Pulmonary artery endothelial cell (primary cell): Measurements from ENCODE around the gene IQCF5. TPM values are rescaled to one million over a fixed set of nuclear protein-coding genes. Genes with fewer than 3 reads are reported as not detected.
"Not testable (repeated sequence)": the region's sequence is repeated elsewhere in the genome, so short reads cannot be mapped to it uniquely, and the experiment has no call there.

Experiments used
- DNase-seq: peaks from one replicate; pipeline ENCODE4 v3.0.0-alpha.2; 2011; ENCODE audit warnings: low read depth, low spot score
- total RNA-seq: library from RNA; depleted of rRNA; stranded (reverse); fragments of >200 nt; gene quantifications from 2 replicates; pipeline ENCODE4 v1.2.3, GENCODE V29; 2014

Gene IQCF5
- total RNA-seq, 1 donor from 2014 or later, result not detected

DNA sequence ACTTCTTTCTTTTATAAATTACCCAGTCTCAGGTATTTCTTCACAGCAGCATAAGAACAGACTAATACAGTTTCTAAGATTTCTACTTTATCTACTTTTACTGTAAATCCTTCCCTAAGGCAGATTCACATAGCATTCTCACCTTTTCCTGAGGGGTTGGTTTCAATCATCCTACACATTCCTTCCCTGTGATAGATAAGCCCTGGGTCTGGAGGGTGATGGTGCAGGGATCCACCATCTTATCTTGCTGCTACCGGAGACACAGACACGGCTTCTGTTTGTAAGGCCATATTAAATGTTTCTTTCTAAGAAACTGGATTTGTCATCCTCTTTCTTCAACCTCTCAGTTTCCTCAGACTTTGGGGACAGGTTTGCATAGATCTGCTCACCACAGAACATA, 6.1 kb downstream of the IQCF5 start:
- DNase-seq, result no peak

DNA sequence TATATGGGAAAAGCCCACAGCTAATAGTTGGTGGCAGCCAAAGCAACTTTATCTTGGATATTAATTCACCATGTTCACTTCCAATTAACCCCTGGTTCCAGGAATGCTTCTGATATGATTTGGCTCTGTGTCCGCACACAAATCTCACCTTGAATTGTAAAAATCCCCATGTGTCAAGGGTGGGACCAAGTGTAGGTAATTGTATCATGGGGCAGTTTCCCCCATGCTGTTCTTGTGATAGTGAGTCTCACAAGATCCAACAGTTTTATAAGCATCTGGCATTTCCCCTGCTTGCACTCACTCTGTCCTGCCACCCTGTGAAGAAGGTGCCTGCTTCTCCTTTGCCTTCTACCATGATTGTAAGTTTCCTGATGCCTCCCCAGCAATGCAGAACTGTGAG, 6.5 kb downstream of the IQCF5 start:
- not testable (repeated sequence) for DNase-seq

DNA sequence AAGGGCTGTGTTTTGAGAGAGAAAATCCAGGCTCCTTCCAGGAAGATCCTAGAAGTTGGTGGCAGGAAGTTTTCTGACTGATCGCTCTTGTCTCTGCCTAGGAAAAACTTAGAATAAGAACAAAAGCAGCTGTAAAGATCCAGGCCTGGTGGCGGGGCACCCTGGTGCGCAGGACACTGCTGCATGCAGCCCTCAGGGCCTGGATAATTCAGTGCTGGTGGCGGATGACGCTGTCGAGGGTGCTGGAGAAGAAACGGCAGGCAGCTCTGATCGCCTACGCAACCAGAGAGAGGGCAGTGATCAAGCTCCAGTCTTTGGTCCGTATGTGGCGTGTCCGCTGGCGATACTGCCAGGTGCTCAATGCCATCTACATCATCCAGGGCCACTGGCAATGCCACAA, 12.5 kb downstream of the IQCF5 start:
- no peak for DNase-seq

DNA sequence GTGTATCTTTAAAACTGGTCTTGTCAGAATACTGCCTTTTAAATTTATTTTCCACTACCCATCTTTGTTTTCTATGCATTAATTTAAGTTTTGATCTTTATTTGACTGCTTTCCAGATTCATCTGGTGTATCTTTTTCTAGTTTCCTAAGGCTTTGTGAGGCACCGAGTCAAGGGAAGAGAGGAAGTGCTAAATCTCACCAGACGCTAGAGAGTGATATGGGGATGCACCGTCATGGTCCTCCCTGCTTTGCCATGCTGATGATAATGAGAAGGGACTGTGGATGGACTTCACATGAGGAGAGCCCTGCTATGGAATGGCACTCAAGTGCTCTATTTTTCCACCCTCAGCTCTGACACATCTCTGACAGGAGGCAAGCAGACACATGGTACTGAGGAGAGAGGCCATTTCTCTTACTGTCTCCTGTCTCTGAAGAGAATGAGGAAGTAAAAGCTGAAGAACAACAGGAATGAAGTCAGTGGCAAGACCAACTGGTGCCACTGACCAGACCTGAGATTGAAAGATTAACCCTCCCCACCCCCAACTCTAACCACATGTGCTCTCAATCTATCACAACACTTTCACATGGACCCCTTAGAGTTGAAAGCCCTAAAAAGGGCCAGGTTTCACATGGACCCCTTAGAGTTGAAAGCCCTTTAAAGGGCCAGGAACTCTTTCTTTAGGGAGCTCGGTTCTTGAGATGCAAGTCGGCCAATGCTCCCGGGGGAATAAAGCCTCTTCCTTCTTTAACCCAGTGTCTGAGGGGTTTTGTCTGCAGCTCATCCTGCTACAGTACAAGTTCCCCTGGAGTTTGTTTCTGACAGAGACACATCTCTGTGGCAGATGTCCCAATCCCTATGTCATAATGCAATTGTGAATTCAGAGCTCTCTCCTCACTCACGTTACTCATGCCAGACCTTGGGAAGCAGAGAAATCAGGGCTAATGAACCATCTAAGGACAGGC, 14.4 kb downstream of the IQCF5 start, which contains the start of gene IQCF2:
Gene IQCF2, plus strand, starts transcription at position 913 of the 963 bp plus-strand sequence. CDS start 52 bp downstream, outside the sequence.
- no peak for DNase-seq

DNA sequence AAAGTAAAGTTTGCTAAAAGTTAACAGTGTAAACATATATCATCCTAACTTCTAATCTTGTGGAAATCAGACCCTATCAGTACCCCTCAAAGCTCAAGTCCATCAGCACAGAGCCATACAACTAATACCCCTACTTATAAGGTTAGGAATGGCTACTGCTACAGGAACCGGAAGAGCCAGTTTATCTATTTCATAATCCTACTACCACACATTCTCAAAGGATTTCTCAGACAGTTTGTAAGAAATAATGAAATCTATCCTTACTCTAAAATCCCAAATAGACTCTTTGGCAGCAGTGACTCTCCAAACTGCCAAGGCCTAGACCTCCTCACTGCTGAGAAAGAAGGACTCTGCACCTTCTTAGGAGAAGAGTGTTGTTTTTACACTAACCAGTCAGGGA, 20.0 kb downstream of the IQCF5 start:
- not testable (repeated sequence) for DNase-seq

DNA sequence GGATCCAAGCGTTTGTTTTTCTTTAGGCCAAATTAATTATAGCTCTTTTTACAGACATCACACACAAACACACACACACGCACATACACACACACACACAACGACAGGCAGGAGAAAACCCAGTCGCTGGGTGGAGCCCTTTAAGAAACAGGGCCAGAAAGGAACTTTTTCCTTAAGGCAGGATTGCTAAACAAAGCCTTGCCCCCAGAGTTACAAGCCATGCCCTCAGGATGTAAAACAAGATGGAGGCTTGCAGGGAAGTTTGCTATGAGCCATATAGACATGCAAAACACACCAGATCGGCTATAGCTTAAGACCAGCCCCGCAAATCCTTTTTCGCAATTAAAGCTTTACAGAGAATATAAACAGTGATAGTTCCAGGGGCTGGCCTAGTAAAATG, 30.3 kb downstream of the IQCF5 start:
- DNase-seq, result no peak

DNA sequence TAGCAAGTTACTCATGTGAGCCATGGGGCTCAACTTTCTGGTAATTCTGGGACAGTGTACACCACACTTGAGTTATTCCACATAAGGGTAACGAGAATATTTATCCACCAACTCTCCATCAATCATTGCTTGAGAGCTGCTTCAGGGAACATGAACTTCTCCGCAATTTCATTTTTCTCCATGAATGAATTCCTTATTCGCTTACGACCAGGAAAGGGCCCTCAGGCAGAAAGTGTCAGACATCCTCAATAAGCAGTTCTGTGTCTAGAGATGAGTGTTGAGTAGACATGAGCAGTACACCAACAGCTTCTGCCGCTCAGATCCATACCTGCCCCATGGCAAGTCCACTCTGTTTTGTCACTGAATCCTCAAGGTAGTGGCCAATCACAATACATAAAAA, 38.8 kb downstream of the IQCF5 start:
- no peak for DNase-seq

DNA sequence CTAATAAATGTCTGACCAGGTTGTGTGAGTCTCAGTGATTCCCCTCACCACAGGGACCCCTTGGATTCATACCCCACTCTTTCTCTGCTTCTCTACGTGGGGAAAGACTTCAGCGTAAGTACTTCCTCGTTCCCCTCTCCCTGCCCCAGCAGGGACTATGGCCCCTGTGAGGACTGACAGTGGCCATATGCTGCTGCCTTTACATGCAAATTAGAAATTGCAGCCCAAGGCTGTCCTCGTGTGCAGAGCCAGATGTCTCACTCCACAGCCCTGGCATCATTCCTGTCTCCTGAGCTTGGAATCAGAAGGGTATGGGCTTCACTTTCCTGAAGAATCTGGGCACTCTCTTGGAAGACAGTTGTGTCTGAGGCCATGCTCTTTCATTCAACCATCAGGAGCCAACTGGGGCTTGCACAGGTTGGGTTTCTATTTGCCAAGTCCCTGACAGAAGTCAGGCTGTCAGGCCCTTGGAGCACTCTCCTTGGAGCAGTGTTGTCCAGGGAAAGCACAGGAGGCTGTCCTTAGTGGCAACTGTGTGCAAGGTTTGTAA, 44.5 kb downstream of the IQCF5 start:
- no peak for DNase-seq

DNA sequence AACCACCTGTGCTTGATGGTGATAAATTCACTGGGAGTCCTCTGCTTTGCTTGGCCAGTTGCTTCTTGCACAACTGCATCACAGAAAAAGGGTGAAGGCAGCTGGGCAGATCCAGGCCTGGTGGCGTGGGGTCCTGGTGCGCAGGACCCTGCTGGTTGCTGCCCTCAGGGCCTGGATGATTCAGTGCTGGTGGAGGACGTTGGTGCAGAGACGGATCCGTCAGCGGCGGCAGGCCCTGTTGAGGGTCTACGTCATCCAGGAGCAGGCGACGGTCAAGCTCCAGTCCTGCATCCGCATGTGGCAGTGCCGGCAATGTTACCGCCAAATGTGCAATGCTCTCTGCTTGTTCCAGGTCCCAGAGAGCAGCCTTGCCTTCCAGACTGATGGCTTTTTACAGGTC, 45.1 kb downstream of the IQCF5 start:
- DNase-seq, result no peak

DNA sequence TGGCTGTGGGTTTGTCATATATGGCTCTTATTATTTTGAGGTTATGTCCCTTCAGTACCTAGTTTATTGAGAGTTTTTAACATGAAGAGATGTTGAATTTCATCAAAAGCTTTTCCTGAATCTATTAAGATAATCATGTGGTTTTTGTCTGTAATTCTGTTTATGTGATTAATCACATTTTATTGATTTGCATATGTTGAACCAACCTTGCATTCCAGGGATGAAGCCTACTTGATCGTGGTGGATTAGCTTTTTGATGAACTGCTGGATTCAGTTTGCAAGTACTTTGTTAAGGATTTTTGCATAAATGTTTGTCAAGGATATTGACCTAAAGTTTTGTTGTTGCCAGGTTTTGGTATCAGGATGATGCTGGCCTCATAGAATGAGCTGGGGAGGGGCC, 47.1 kb downstream of the IQCF5 start:
- DNase-seq, result no peak

Other genes with a start within 250 kb of the IQCF5 start
- gene TEX264, start 204.3 kb downstream of the IQCF5 start, total RNA-seq, result 29.4 and 31.5 TPM in 2 replicates
- gene GRM2, start 168.5 kb downstream of the IQCF5 start, total RNA-seq, result 0.18 TPM in 1 of 2 replicates, not detected in the other
- gene IQCF6, start 96.4 kb downstream of the IQCF5 start, total RNA-seq, result not detected in 2 replicates
- gene IQCF2, start 14.0 kb downstream of the IQCF5 start, total RNA-seq, result not detected in 2 replicates
- 0.13 TPM in 1 of 2 replicates, not detected in the other for gene IQCF1, start 27.8 kb upstream of the IQCF5 start, total RNA-seq
- 33.2 and 50.7 TPM in 2 replicates for gene RRP9, start 66.3 kb upstream of the IQCF5 start, total RNA-seq
- 10.1 and 11.7 TPM in 2 replicates for gene PARP3, start 66.8 kb upstream of the IQCF5 start, total RNA-seq
- 0.07 TPM in 2 replicates for gene GPR62, start 79.8 kb upstream of the IQCF5 start, total RNA-seq
- 31.1 and 32.2 TPM in 2 replicates for gene PCBP4, start 91.9 kb upstream of the IQCF5 start, total RNA-seq
- gene ABHD14B, start 98.4 kb upstream of the IQCF5 start, total RNA-seq, result 12.1 and 17.8 TPM in 2 replicates
- 5.0 and 6.7 TPM in 2 replicates for gene ABHD14A, start 99.5 kb upstream of the IQCF5 start, total RNA-seq
- 14.6 and 23.7 TPM in 2 replicates for gene ACY1, start 107.9 kb upstream of the IQCF5 start, total RNA-seq
- 990 and 1,401 TPM in 2 replicates for gene RPL29, start 120.3 kb upstream of the IQCF5 start, total RNA-seq
- 10.7 and 14.4 TPM in 2 replicates for gene DUSP7, start 181.0 kb upstream of the IQCF5 start, total RNA-seq